Measurements from ENCODE around the gene MICALL2.

DNA sequence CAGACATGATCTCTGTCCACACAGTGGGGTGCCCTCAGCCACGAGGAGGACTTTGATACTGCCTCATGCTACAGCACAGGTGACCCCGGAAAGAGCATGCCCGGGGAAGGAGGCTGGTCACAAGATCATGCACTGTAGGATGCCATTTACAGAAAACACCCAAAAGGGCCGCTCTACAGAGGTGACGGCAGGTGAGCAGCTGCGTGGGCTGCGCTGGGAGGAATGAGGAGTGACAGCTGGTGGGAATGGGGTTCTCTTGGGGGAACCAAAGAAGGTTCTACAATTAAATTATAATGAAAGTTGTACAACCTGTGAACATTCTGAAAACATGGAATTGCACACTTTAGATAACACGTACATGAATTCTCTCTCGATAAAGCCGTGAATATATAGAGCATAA lies 33.0 kb upstream of the MICALL2 start:
- TF ChIP-seq, protein P1, sequence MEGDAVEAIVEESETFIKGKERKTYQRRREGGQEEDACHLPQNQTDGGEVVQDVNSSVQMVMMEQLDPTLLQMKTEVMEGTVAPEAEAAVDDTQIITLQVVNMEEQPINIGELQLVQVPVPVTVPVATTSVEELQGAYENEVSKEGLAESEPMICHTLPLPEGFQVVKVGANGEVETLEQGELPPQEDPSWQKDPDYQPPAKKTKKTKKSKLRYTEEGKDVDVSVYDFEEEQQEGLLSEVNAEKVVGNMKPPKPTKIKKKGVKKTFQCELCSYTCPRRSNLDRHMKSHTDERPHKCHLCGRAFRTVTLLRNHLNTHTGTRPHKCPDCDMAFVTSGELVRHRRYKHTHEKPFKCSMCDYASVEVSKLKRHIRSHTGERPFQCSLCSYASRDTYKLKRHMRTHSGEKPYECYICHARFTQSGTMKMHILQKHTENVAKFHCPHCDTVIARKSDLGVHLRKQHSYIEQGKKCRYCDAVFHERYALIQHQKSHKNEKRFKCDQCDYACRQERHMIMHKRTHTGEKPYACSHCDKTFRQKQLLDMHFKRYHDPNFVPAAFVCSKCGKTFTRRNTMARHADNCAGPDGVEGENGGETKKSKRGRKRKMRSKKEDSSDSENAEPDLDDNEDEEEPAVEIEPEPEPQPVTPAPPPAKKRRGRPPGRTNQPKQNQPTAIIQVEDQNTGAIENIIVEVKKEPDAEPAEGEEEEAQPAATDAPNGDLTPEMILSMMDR (conservative IDR thresholded peaks at IDR 0.05; ENCODE audit: low read length) = no peak
- TF ChIP-seq EZH2phosphoT487 (IDR thresholded peaks at IDR 0.05; ENCODE audit: borderline replicate concordance) = no peak
